H9 (cell line): ENCODE data around the gene CREBRF. TPM values are rescaled to one million over a fixed set of nuclear protein-coding genes. Genes with fewer than 3 reads are reported as not detected.

Experiments
- DNase-seq: peaks from one replicate; pipeline ENCODE4 v3.0.0-alpha.2; 2017
- H2AFZ ChIP-seq: one replicate; pipeline ENCODE4 v1.6.1; 2013; ENCODE audit warnings: mild to moderate bottlenecking, low read length, control low read depth, moderate library complexity
- H2AK5ac ChIP-seq: 2 replicates; pipeline ENCODE4 v1.6.1; 2013; ENCODE audit warnings: low read length, control low read depth, mixed read lengths; ENCODE audit not compliant: insufficient read length
- H2BK120ac ChIP-seq: one replicate; pipeline ENCODE4 v1.6.1; 2013; ENCODE audit warnings: low read depth, mild to moderate bottlenecking, low read length, control low read depth, inconsistent platforms; ENCODE audit not compliant: poor library complexity, severe bottlenecking
- H2BK12ac ChIP-seq: 2 replicates; pipeline ENCODE4 v1.6.1; 2013; ENCODE audit warnings: low read length, control low read depth, mixed read lengths, low read depth; ENCODE audit not compliant: insufficient read length
- H2BK15ac ChIP-seq: 2 replicates; pipeline ENCODE4 v1.6.1; 2013; ENCODE audit warnings: low read depth, low read length, control low read depth
- H2BK20ac ChIP-seq: one replicate; pipeline ENCODE4 v1.6.1; 2013; ENCODE audit warnings: low read depth, mild to moderate bottlenecking, low read length, control low read depth, inconsistent platforms; ENCODE audit not compliant: poor library complexity, severe bottlenecking
- H2BK5ac ChIP-seq: 2 replicates; pipeline ENCODE4 v1.6.1; 2013; ENCODE audit warnings: low read length, control low read depth, mixed read lengths; ENCODE audit not compliant: insufficient read length
- H3K14ac ChIP-seq: 2 replicates; pipeline ENCODE4 v1.6.1; 2013; ENCODE audit warnings: low read length, control low read depth; ENCODE audit not compliant: insufficient read depth
- H3K18ac ChIP-seq: 2 replicates; pipeline ENCODE4 v1.6.1; 2013; ENCODE audit warnings: low read depth, mild to moderate bottlenecking, mixed read lengths, low read length, control low read depth; ENCODE audit not compliant: insufficient read length
- H3K23ac ChIP-seq: 2 replicates; pipeline ENCODE4 v1.6.1; 2013; ENCODE audit warnings: low read length, control low read depth, mixed read lengths, low read depth; ENCODE audit not compliant: insufficient read length
- H3K23me2 ChIP-seq: 2 replicates; pipeline ENCODE4 v1.6.1; 2013; ENCODE audit warnings: low read depth, mild to moderate bottlenecking, mixed read lengths, low read length, control low read depth; ENCODE audit not compliant: insufficient read length, poor library complexity, severe bottlenecking
- H3K27ac ChIP-seq: 2 replicates; pipeline ENCODE4 v1.5.1; 2013; ENCODE audit warnings: low read length, control low read depth, mixed read lengths, low read depth; ENCODE audit not compliant: insufficient read length
- H3K27me3 ChIP-seq: 2 replicates; pipeline ENCODE4 v1.6.1; 2013; ENCODE audit warnings: low read length, control low read depth, inconsistent platforms; ENCODE audit not compliant: insufficient read depth
- H3K4ac ChIP-seq: 2 replicates; pipeline ENCODE4 v1.6.1; 2013; ENCODE audit warnings: low read depth, mild to moderate bottlenecking, control low read depth, inconsistent platforms, low read length, moderate library complexity
- H3K4me1 ChIP-seq: 2 replicates; pipeline ENCODE4 v1.6.1; 2013; ENCODE audit warnings: low read length, control low read depth, inconsistent platforms; ENCODE audit not compliant: insufficient read depth
- H3K4me2 ChIP-seq: 2 replicates; pipeline ENCODE4 v1.6.1; 2013; ENCODE audit warnings: low read length, control low read depth, mixed read lengths; ENCODE audit not compliant: insufficient read length, insufficient read depth
- H3K56ac ChIP-seq: 2 replicates; pipeline ENCODE4 v1.6.1; 2013; ENCODE audit warnings: low read depth, mild to moderate bottlenecking, mixed read lengths, low read length, control low read depth; ENCODE audit not compliant: insufficient read length
- H3K79me1 ChIP-seq: 2 replicates; pipeline ENCODE4 v1.6.1; 2013; ENCODE audit warnings: low read depth, mild to moderate bottlenecking, moderate library complexity, low read length, control low read depth, inconsistent platforms; ENCODE audit not compliant: insufficient read depth, poor library complexity, severe bottlenecking
- H3K79me2 ChIP-seq: 2 replicates; pipeline ENCODE4 v1.6.1; 2013; ENCODE audit warnings: low read length, control low read depth, inconsistent platforms; ENCODE audit not compliant: insufficient read depth
- H3K9ac ChIP-seq: 2 replicates; pipeline ENCODE4 v1.6.1; 2013; ENCODE audit warnings: low read length, control low read depth, mixed read lengths; ENCODE audit not compliant: insufficient read length; ENCODE audit errors: extremely low read depth
- H3K9me3 ChIP-seq: one replicate; pipeline ENCODE4 v1.6.1; 2013; ENCODE audit warnings: low read depth, low read length, inconsistent platforms; ENCODE audit not compliant: control insufficient read depth
- H3T11ph ChIP-seq: one replicate; pipeline ENCODE4 v1.6.1; 2013; ENCODE audit warnings: mild to moderate bottlenecking, low read length, control low read depth, inconsistent platforms
- H4K20me1 ChIP-seq: one replicate; pipeline ENCODE4 v1.6.1; 2013; ENCODE audit not compliant: control insufficient read depth, insufficient read length, insufficient read depth
- H4K5ac ChIP-seq: 2 replicates; pipeline ENCODE4 v1.6.1; 2013; ENCODE audit warnings: low read depth, mild to moderate bottlenecking, mixed read lengths, low read length, control low read depth; ENCODE audit not compliant: insufficient read length
- H4K8ac ChIP-seq: replicated peaks from 2 replicates; pipeline ENCODE4 v1.6.1; 2013; ENCODE audit warnings: low read length, control low read depth, mixed read lengths, low read depth; ENCODE audit not compliant: insufficient read length
- H4K91ac ChIP-seq: 2 replicates; pipeline ENCODE4 v1.6.1; 2013; ENCODE audit warnings: low read depth, mild to moderate bottlenecking, moderate library complexity, mixed read lengths, low read length, control low read depth; ENCODE audit not compliant: insufficient read length
- H3K27ac Mint-ChIP-seq, 3 experiments: 2 replicates in 2 of 3; 3 replicates in 1 of 3; pipeline ENCODE4 v1.8.0; 2020 to 2021; ENCODE audit warnings: mixed read lengths in 3 of 3, mild to moderate bottlenecking in 1 of 3, moderate library complexity in 1 of 3
- H3K27me3 Mint-ChIP-seq: 2 replicates; pipeline ENCODE4 v1.8.0; 2021; ENCODE audit warnings: low read depth, mild to moderate bottlenecking, moderate library complexity, mixed read lengths
- H3K36me3 Mint-ChIP-seq, 3 experiments: 2 replicates in 2 of 3; 3 replicates in 1 of 3; pipeline ENCODE4 v1.8.0; 2020 to 2021; ENCODE audit warnings: low read depth in 3 of 3, mixed read lengths in 3 of 3; ENCODE audit not compliant: insufficient read depth in 1 of 3
- H3K4me1 Mint-ChIP-seq, 2 experiments: 2 replicates each; pipeline ENCODE4 v1.8.0; 2020; ENCODE audit warnings: mixed read lengths in 2 of 2
- H3K4me3 Mint-ChIP-seq, 2 experiments: 2 replicates in 1 of 2; 3 replicates in 1 of 2; pipeline ENCODE4 v1.8.0; 2020 to 2021; ENCODE audit warnings: mild to moderate bottlenecking in 2 of 2, mixed read lengths in 2 of 2, moderate library complexity in 1 of 2
- H3K9me3 Mint-ChIP-seq, 2 experiments: 2 replicates in 1 of 2; 3 replicates in 1 of 2; pipeline ENCODE4 v1.8.0; 2020; ENCODE audit warnings: mild to moderate bottlenecking in 2 of 2, mixed read lengths in 2 of 2, moderate library complexity in 1 of 2
- CTCF ChIP-seq: fragments of 200-600 bp; sonication (generic); conservative IDR thresholded peaks from 3 replicates; pipeline ENCODE4 v1.8.0; 2021; ENCODE audit warnings: antibody characterized with exemption, mild to moderate bottlenecking
- WGBS: extraction: QIAGEN DNeasy Blood & Tissue Kit; methylation state at CpG from one replicate; pipeline ENCODE4 v1.1.7; 2013; ENCODE audit warnings: missing lambda C conversion rate, low lambda C conversion rate, mixed read lengths; ENCODE audit not compliant: insufficient read length; ENCODE audit errors: extremely low coverage; 5-methylcytosine and 5-hydroxymethylcytosine counted together
- total RNA-seq: library from RNA; stranded (reverse); gene quantifications from 2 replicates; pipeline ENCODE4 v1.2.1, GENCODE V29; 2021

Gene CREBRF
- total RNA-seq, 1 experiment from 2014 or later, result 2.7 TPM

- TF ChIP-seq CTCF, result no peak
- H4K8ac ChIP-seq, result no peak overlapping the region
- no peak overlapping the region for H3T11ph ChIP-seq
- no peaks in the 10 kb centered on the region for H3K27me3 Mint-ChIP-seq
- H2BK5ac ChIP-seq, result no peak overlapping the region
- H3K27ac ChIP-seq, result no peak overlapping the region
- no peak overlapping the region for H2BK120ac ChIP-seq
- H3K4me1 Mint-ChIP-seq, result no peaks in the 10 kb centered on the region
- no peak overlapping the region for H2BK15ac ChIP-seq
- H4K91ac ChIP-seq, result no peak overlapping the region
- H3K27ac Mint-ChIP-seq, result no peak overlapping the region; a peak in 1 of 7 replicates
- no peaks in the 10 kb centered on the region for H3K27me3 ChIP-seq
- no peak overlapping the region for H2AK5ac ChIP-seq
- H3K4ac ChIP-seq, result no peak overlapping the region
- no peaks in the 10 kb centered on the region for H4K20me1 ChIP-seq
- H3K23ac ChIP-seq, result no peak overlapping the region
- no peak overlapping the region for H3K4me3 Mint-ChIP-seq
- H3K4me1 ChIP-seq, result no peaks in the 10 kb centered on the region
- H3K18ac ChIP-seq, result no peak overlapping the region
- no peaks in the 10 kb centered on the region for H3K79me1 ChIP-seq
- DNase-seq, result no peak
- no peak overlapping the region for H2AFZ ChIP-seq
- H3K79me2 ChIP-seq, result no peaks in the 10 kb centered on the region
- no peak overlapping the region for H3K9ac ChIP-seq
- no CpG with 5 or more reads among the region's 2 CpGs for WGBS
- H3K36me3 Mint-ChIP-seq, result peaks cover 0 to 3% (median 0%) of the 10 kb centered on the region in 3 experiments; a peak in 2 of 7 replicates
- H3K23me2 ChIP-seq, result no peaks in the 10 kb centered on the region
- no peaks in the 10 kb centered on the region for H3K9me3 ChIP-seq
- no peak overlapping the region for H2BK12ac ChIP-seq
- H3K14ac ChIP-seq, result no peak overlapping the region
- no peak overlapping the region for H2BK20ac ChIP-seq
- no peak overlapping the region for H3K56ac ChIP-seq
- no peak overlapping the region for H4K5ac ChIP-seq
- no peaks in the 10 kb centered on the region; a peak in 1 of 5 replicates for H3K9me3 Mint-ChIP-seq
- H3K4me2 ChIP-seq, result no peak overlapping the region
Observed at GRCh38 chr5:173090639-173091038, 34.5 kb downstream of the CREBRF start.
